DMS53 treated with DMSO at 0.1 percent for 48 hours (cell line): ENCODE measurements around the gene KCTD17.

Experiments used
- DNase-seq: peaks from one replicate; lab custom pipeline; 2025; ENCODE audit not compliant: unreplicated experiment; lab: John Stamatoyannopoulos, UW

Gene KCTD17

GRCh38 chr22:37020192-37020479, 31.4 kb upstream of the KCTD17 start:
- DNase-seq = no peak

GRCh38 chr22:37021041-37021440, 30.5 kb upstream of the KCTD17 start:
- no peak for DNase-seq

GRCh38 chr22:37021710-37022482, 29.6 kb upstream of the KCTD17 start:
- DNase-seq = no peak

GRCh38 chr22:37022483-37023337, 28.8 kb upstream of the KCTD17 start:
- DNase-seq = no peak

GRCh38 chr22:37023743-37024338, 27.7 kb upstream of the KCTD17 start:
- DNase-seq = no peak

- no peak for DNase-seq
Measured at GRCh38 chr22:37024339-37025157, 27.0 kb upstream of the KCTD17 start.

GRCh38 chr22:37025500-37026070, 26.0 kb upstream of the KCTD17 start:
- no peak for DNase-seq

- no peak for DNase-seq
Measured at GRCh38 chr22:37026325-37026724, 25.2 kb upstream of the KCTD17 start.

GRCh38 chr22:37027556-37027955, 24.0 kb upstream of the KCTD17 start:
- no peak for DNase-seq

GRCh38 chr22:37028692-37029674, 22.6 kb upstream of the KCTD17 start:
- no peak for DNase-seq

GRCh38 chr22:37030560-37031281, 20.8 kb upstream of the KCTD17 start:
- no peak for DNase-seq

- DNase-seq = no peak
Measured at GRCh38 chr22:37032134-37032534, 19.4 kb upstream of the KCTD17 start.

- DNase-seq = no peak
Measured at GRCh38 chr22:37032535-37033460, 18.7 kb upstream of the KCTD17 start.

GRCh38 chr22:37033605-37034430, 17.7 kb upstream of the KCTD17 start:
- no peak for DNase-seq

GRCh38 chr22:37036655-37037377, 14.7 kb upstream of the KCTD17 start:
- no peak for DNase-seq

- DNase-seq = no peak
Measured at GRCh38 chr22:37037669-37038068, 13.9 kb upstream of the KCTD17 start.
